Activated CD4-positive, alpha-beta T cell treated with anti-CD3 and anti-CD28 coated beads, Interleukin-2, amount 10 ng/mL, durations not matched to agents 7 days and 5 days (primary cell): ENCODE data around the gene ALKBH5. TPM values are rescaled to one million over a fixed set of nuclear protein-coding genes. Genes with fewer than 3 reads are reported as not detected.
A peak's percentile ranks its signal among the peaks of the same experiment; 100 is the strongest.
"Not testable (repeated sequence)": the region's sequence is repeated elsewhere in the genome, so short reads cannot be mapped to it uniquely, and the experiment has no call there.

Experiments used
- CTCF ChIA-PET: fragments of 350-600 bp; sonication (Branson Sonifier 250); formaldehyde crosslinking; loops from one replicate; lab custom pipeline; 2021; ENCODE audit warnings: antibody characterized with exemption; lab: Charles Lee
- POLR2A ChIA-PET: fragments of 350-600 bp; sonication (Branson Sonifier 250); formaldehyde crosslinking; loops from one replicate; lab custom pipeline; 2021; ENCODE audit warnings: antibody characterized with exemption; lab: Charles Lee
- DNase-seq: peaks from one replicate; pipeline ENCODE4 v3.0.0-alpha.2; 2020
- H3K27ac Mint-ChIP-seq: one replicate; pipeline ENCODE4 v1.8.0; 2021; ENCODE audit warnings: mild to moderate bottlenecking, moderate library complexity, mixed read lengths
- H3K27me3 Mint-ChIP-seq: one replicate; pipeline ENCODE4 v1.8.0; 2021; ENCODE audit warnings: mixed read lengths
- H3K36me3 Mint-ChIP-seq: one replicate; pipeline ENCODE4 v1.8.0; 2021; ENCODE audit warnings: low read depth, mixed read lengths
- H3K4me1 Mint-ChIP-seq: one replicate; pipeline ENCODE4 v1.8.0; 2021; ENCODE audit warnings: mixed read lengths
- H3K4me3 Mint-ChIP-seq: one replicate; pipeline ENCODE4 v1.8.0; 2021; ENCODE audit warnings: mild to moderate bottlenecking, moderate library complexity, mixed read lengths
- H3K9me3 Mint-ChIP-seq: one replicate; pipeline ENCODE4 v1.8.0; 2021; ENCODE audit warnings: mixed read lengths
- total RNA-seq, 2 experiments: library from RNA; stranded (reverse); gene quantifications; one replicate each; pipeline ENCODE4 v1.2.3, GENCODE V29; 2021

Gene ALKBH5
- total RNA-seq, 2 experiments from 2014 or later = 98.2 to 102 TPM

GRCh38 chr17:18213666-18214270 lies 30.1 kb downstream of the ALKBH5 start:
- H3K27ac Mint-ChIP-seq = no peak overlapping the region
- CTCF ChIA-PET = interaction anchor here (0.6 to 0.7 kb wide), 2 partner anchors 10 to 51 kb away, joined by 3 to 4 read pairs; no protein-coding TSS in a partner anchor

GRCh38 chr17:18216906-18217305 lies 33.3 kb downstream of the ALKBH5 start:
- DNase-seq, H3K9me3 Mint-ChIP-seq, H3K36me3 Mint-ChIP-seq, POLR2A ChIA-PET, H3K4me3 Mint-ChIP-seq, H3K4me1 Mint-ChIP-seq, H3K27me3 Mint-ChIP-seq, H3K27ac Mint-ChIP-seq: not testable (repeated sequence)
- CTCF ChIA-PET = interaction anchor here (0.6 to 1.5 kb wide), 9 partner anchors 10 to 1228 kb away, joined by 3 to 10 read pairs (median 4); no protein-coding TSS in a partner anchor

More at GRCh38 chr17:18213666-18214270, 30.1 kb downstream of the ALKBH5 start:
- no peaks in the 10 kb centered on the region for H3K4me1 Mint-ChIP-seq
- H3K27me3 Mint-ChIP-seq = no peaks in the 10 kb centered on the region
- DNase-seq = no peak
- H3K9me3 Mint-ChIP-seq = no peaks in the 10 kb centered on the region
- POLR2A ChIA-PET = no interaction called here
- peaks cover 10% of the 10 kb centered on the region for H3K36me3 Mint-ChIP-seq
- H3K4me3 Mint-ChIP-seq = no peak overlapping the region

GRCh38 chr17:18217412-18218015 lies 33.9 kb downstream of the ALKBH5 start:
- DNase-seq = peak; percentile 79
- Mint-ChIP-seq H3K27me3 (no peaks in the 10 kb centered on the region), H3K9me3 (no peaks in the 10 kb centered on the region), H3K36me3 (no peaks in the 10 kb centered on the region), H3K4me1 (no peaks in the 10 kb centered on the region), H3K4me3 (no peak overlapping the region), H3K27ac (no peak overlapping the region)
- POLR2A ChIA-PET = no interaction called here
- CTCF ChIA-PET = interaction anchor here (0.6 to 1.5 kb wide), 10 partner anchors 9 to 1229 kb away, joined by 3 to 10 read pairs (median 4); no protein-coding TSS in a partner anchor

- DNase-seq = no peak
- H3K4me3 Mint-ChIP-seq = no peak overlapping the region
- no peaks in the 10 kb centered on the region for H3K27me3 Mint-ChIP-seq
- no peaks in the 10 kb centered on the region for H3K9me3 Mint-ChIP-seq
- CTCF ChIA-PET = interaction anchor here (1.3 kb wide), 1 partner anchor 17 kb away, joined by 4 read pairs; no protein-coding TSS in a partner anchor
- H3K36me3 Mint-ChIP-seq = no peaks in the 10 kb centered on the region
- H3K27ac Mint-ChIP-seq = no peak overlapping the region
- POLR2A ChIA-PET = no interaction called here
- no peaks in the 10 kb centered on the region for H3K4me1 Mint-ChIP-seq
These were observed 35.3 kb downstream of the ALKBH5 start for GRCh38 chr17:18218756-18219415.

GRCh38 chr17:18224053-18224386 lies 40.4 kb downstream of the ALKBH5 start:
- H3K36me3 Mint-ChIP-seq = no peaks in the 10 kb centered on the region
- peaks cover 28% of the 10 kb centered on the region for H3K4me1 Mint-ChIP-seq
- H3K27ac Mint-ChIP-seq = no peak overlapping the region

GRCh38 chr17:18224387-18225120 lies 40.9 kb downstream of the ALKBH5 start:
- ChIA-PET CTCF (interaction anchor here (0.8 to 1.7 kb wide), 4 partner anchors 12 to 36 kb away, joined by 3 read pairs; no protein-coding TSS in a partner anchor), POLR2A (interaction anchor here (0.6 kb wide), 2 partner anchors 9 to 37 kb away, joined by 3 read pairs; no protein-coding TSS in a partner anchor)
- Mint-ChIP-seq H3K9me3 (no peaks in the 10 kb centered on the region), H3K4me1 (peaks cover 28% of the 10 kb centered on the region), H3K4me3 (peak overlapping the region; percentile 61), H3K27ac (peak overlapping the region; percentile 36), H3K36me3 (no peaks in the 10 kb centered on the region), H3K27me3 (no peaks in the 10 kb centered on the region)
- DNase-seq = no peak

More at GRCh38 chr17:18224053-18224386, 40.4 kb downstream of the ALKBH5 start:
- no peak for DNase-seq
- H3K27me3 Mint-ChIP-seq = no peaks in the 10 kb centered on the region
- no peaks in the 10 kb centered on the region for H3K9me3 Mint-ChIP-seq
- POLR2A ChIA-PET = interaction anchor here (0.6 kb wide), 2 partner anchors 9 to 37 kb away, joined by 3 read pairs; no protein-coding TSS in a partner anchor
- H3K4me3 Mint-ChIP-seq = no peak overlapping the region
- CTCF ChIA-PET = interaction anchor here (0.5 to 1.7 kb wide), 6 partner anchors 11 to 35 kb away, joined by 3 to 6 read pairs (median 3); no protein-coding TSS in a partner anchor

GRCh38 chr17:18225121-18225641 lies 41.6 kb downstream of the ALKBH5 start, which contains the start of gene LLGL1:
TSS of gene LLGL1 (plus strand) at chr17:18225635. CDS start at chr17:18225683, 48 bp downstream.
- Mint-ChIP-seq H3K36me3 (no peaks in the 10 kb centered on the region), H3K27me3 (no peaks in the 10 kb centered on the region), H3K4me1 (peaks cover 28% of the 10 kb centered on the region), H3K27ac (peak within 1 kb of the TSS; percentile 88), H3K9me3 (no peaks in the 10 kb centered on the region), H3K4me3 (peak within 1 kb of the TSS; percentile 87)
- peak; percentile 97 for DNase-seq
- ChIA-PET CTCF (no interaction called here), POLR2A (no interaction called here)

GRCh38 chr17:18225642-18226283 lies 42.1 kb downstream of the ALKBH5 start:
- Mint-ChIP-seq H3K4me1 (peaks cover 28% of the 10 kb centered on the region), H3K27ac (peak overlapping the region; percentile 88), H3K36me3 (no peaks in the 10 kb centered on the region), H3K4me3 (peak overlapping the region; percentile 87), H3K27me3 (no peaks in the 10 kb centered on the region), H3K9me3 (no peaks in the 10 kb centered on the region)
- POLR2A ChIA-PET = no interaction called here
- DNase-seq = no peak
- CTCF ChIA-PET = interaction anchor here (0.8 to 1.9 kb wide), 2 partner anchors 8 to 43 kb away, joined by 3 to 4 read pairs; partner anchors contain the start of gene ALKBH5

- Mint-ChIP-seq H3K4me3 (peak overlapping the region; percentile 87), H3K9me3 (no peaks in the 10 kb centered on the region), H3K27ac (peak overlapping the region; percentile 88), H3K27me3 (no peaks in the 10 kb centered on the region), H3K4me1 (peaks cover 28% of the 10 kb centered on the region), H3K36me3 (no peaks in the 10 kb centered on the region)
- DNase-seq = no peak
- POLR2A ChIA-PET = no interaction called here
- CTCF ChIA-PET = interaction anchor here (0.8 to 1.9 kb wide), 2 partner anchors 9 to 43 kb away, joined by 3 to 4 read pairs; partner anchors contain the start of gene ALKBH5
These were observed 42.8 kb downstream of the ALKBH5 start for GRCh38 chr17:18226284-18226945.

GRCh38 chr17:18227635-18228034 lies 44.0 kb downstream of the ALKBH5 start:
- Mint-ChIP-seq H3K27me3 (no peaks in the 10 kb centered on the region), H3K36me3 (no peaks in the 10 kb centered on the region), H3K27ac (no peak overlapping the region), H3K9me3 (no peaks in the 10 kb centered on the region), H3K4me3 (no peak overlapping the region), H3K4me1 (peaks cover 28% of the 10 kb centered on the region)
- DNase-seq = no peak
- ChIA-PET POLR2A (no interaction called here), CTCF (interaction anchor here (1.9 kb wide), 1 partner anchor 10 kb away, joined by 4 read pairs; no protein-coding TSS in a partner anchor)

GRCh38 chr17:18228176-18228682 lies 44.6 kb downstream of the ALKBH5 start:
- Mint-ChIP-seq H3K9me3 (no peaks in the 10 kb centered on the region), H3K27me3 (no peaks in the 10 kb centered on the region), H3K27ac (no peak overlapping the region), H3K4me1 (peaks cover 28% of the 10 kb centered on the region), H3K36me3 (no peaks in the 10 kb centered on the region), H3K4me3 (no peak overlapping the region)
- ChIA-PET CTCF (no interaction called here), POLR2A (no interaction called here)
- DNase-seq = no peak
